A673 (cell line): ENCODE measurements around the gene KIAA0232. TPM values are rescaled to one million over a fixed set of nuclear protein-coding genes. Genes with fewer than 3 reads are reported as not detected.

Experiments used
- BruUV-seq: library from RNA; stranded (reverse); fragments of 400-500 nt; replicated peaks from 2 replicates; lab custom pipeline; 2021; lab: Mats Ljungman, UMichigan
- CTCF ChIA-PET: fragments of 300-600 bp; sonication (Branson Sonifier 250); formaldehyde crosslinking; loops from one replicate; lab custom pipeline; 2022; ENCODE audit warnings: antibody characterized with exemption; lab: Charles Lee
- POLR2A ChIA-PET: fragments of 300-600 bp; sonication (Branson Sonifier 250); formaldehyde crosslinking; loops from one replicate; lab custom pipeline; 2022; ENCODE audit warnings: antibody characterized with exemption; ENCODE audit not compliant: low non-redundant PET; lab: Charles Lee
- DNase-seq: peaks from one replicate; pipeline ENCODE4 v3.0.0-alpha.2; 2015; ENCODE audit warnings: low spot score
- H3K27ac ChIP-seq: fragments of 200-600 bp; sonication (generic); 2 replicates; pipeline ENCODE4 v1.5.1; 2016; ENCODE audit warnings: mixed run types, low read depth, mild to moderate bottlenecking, mixed read lengths, antibody characterized with exemption, low read length; ENCODE audit not compliant: poor library complexity, severe bottlenecking
- H3K27me3 ChIP-seq: fragments of 200-600 bp; sonication (generic); replicated peaks from 2 replicates; pipeline ENCODE4 v1.6.1; 2017; ENCODE audit warnings: mixed run types, low read depth, mild to moderate bottlenecking, mixed read lengths, antibody characterized with exemption, low read length; ENCODE audit not compliant: insufficient read depth, poor library complexity
- H3K36me3 ChIP-seq: fragments of 200-600 bp; sonication (generic); 2 replicates; pipeline ENCODE4 v1.6.1; 2016; ENCODE audit warnings: mixed run types, mild to moderate bottlenecking, mixed read lengths, antibody characterized with exemption, low read length; ENCODE audit not compliant: insufficient read depth, poor library complexity, severe bottlenecking
- H3K4me1 ChIP-seq: fragments of 200-600 bp; sonication (generic); 2 replicates; pipeline ENCODE4 v1.6.1; 2017; ENCODE audit warnings: mixed run types, mild to moderate bottlenecking, mixed read lengths, antibody characterized with exemption, low read length; ENCODE audit not compliant: insufficient read depth, poor library complexity, severe bottlenecking
- H3K4me3 ChIP-seq: fragments of 200-600 bp; sonication (generic); 2 replicates; pipeline ENCODE4 v1.5.1; 2016; ENCODE audit warnings: low read depth, mixed run types, mild to moderate bottlenecking, mixed read lengths, low read length; ENCODE audit not compliant: poor library complexity, severe bottlenecking
- H3K9me3 ChIP-seq: fragments of 200-600 bp; sonication (generic); 2 replicates; pipeline ENCODE4 v1.6.1; 2016; ENCODE audit warnings: mixed run types, low read depth, mild to moderate bottlenecking, mixed read lengths, antibody characterized with exemption, low read length; ENCODE audit not compliant: poor library complexity, severe bottlenecking
- CTCF ChIP-seq: fragments of 300-800, 200-600 bp; sonication (generic); conservative IDR thresholded peaks from 2 replicates; pipeline ENCODE4 v1.5.1; 2017; ENCODE audit warnings: low read depth, mild to moderate bottlenecking, antibody characterized with exemption, low read length, moderate library complexity, mixed read lengths
- EZH2 ChIP-seq: fragments of 200-600 bp; sonication (generic); IDR thresholded peaks from 2 replicates; pipeline ENCODE4 v1.6.1; 2017; ENCODE audit warnings: borderline replicate concordance, low read depth, mild to moderate bottlenecking, mixed read lengths, antibody characterized with exemption, low read length; ENCODE audit not compliant: poor library complexity, severe bottlenecking
- intact Hi-C: fragments of 100-400 bp; cut with micrococcal nuclease; formaldehyde crosslinking; loops from one replicate; pipeline ENCODE4 v1.10.0; 2022; ENCODE audit not compliant: unreplicated experiment
- total RNA-seq: library from RNA; stranded (reverse); gene quantifications from 2 replicates; pipeline ENCODE4 v1.2.3, GENCODE V29; 2021

KIAA0232 gene
- total RNA-seq, 1 experiment from 2014 or later = 30.2 TPM

GRCh38 chr4:6839579-6839978, 57.1 kb downstream of the KIAA0232 start:
- Histone ChIP-seq H3K27me3 (no peaks in the 10 kb centered on the region), H3K9me3 (no peaks in the 10 kb centered on the region), H3K4me3 (no peak overlapping the region), H3K36me3 (no peaks in the 10 kb centered on the region), H3K27ac (no peak overlapping the region), H3K4me1 (peaks cover 9% of the 10 kb centered on the region)
- DNase-seq = no peak
- ChIA-PET POLR2A (no interaction called here), CTCF (no interaction called here)
- no TSS peak for BruUV-seq
- intact Hi-C loops = no loop called here
- TF ChIP-seq CTCF (no peak), EZH2 (no peak)

GRCh38 chr4:6840062-6840976, 57.8 kb downstream of the KIAA0232 start:
- H3K4me1 ChIP-seq = peaks cover 9% of the 10 kb centered on the region
- no peaks in the 10 kb centered on the region for H3K27me3 ChIP-seq

GRCh38 chr4:6845027-6845426, 62.5 kb downstream of the KIAA0232 start:
- no peak for DNase-seq
- POLR2A ChIA-PET = no interaction called here
- H3K4me1 ChIP-seq = peaks cover 9% of the 10 kb centered on the region
- no peak overlapping the region for H3K4me3 ChIP-seq
- no peaks in the 10 kb centered on the region for H3K9me3 ChIP-seq
- no peak overlapping the region for H3K27ac ChIP-seq
- H3K27me3 ChIP-seq = no peaks in the 10 kb centered on the region
- BruUV-seq = no TSS peak
- TF ChIP-seq EZH2 (no peak), CTCF (no peak)
- peaks cover 14% of the 10 kb centered on the region for H3K36me3 ChIP-seq
- CTCF ChIA-PET = no interaction called here
- intact Hi-C loops = no loop called here

More at GRCh38 chr4:6840062-6840976, 57.8 kb downstream of the KIAA0232 start:
- Histone ChIP-seq H3K36me3 (no peaks in the 10 kb centered on the region), H3K9me3 (no peaks in the 10 kb centered on the region), H3K27ac (peak overlapping the region; percentile 6), H3K4me3 (no peak overlapping the region)
- ChIA-PET CTCF (no interaction called here), POLR2A (no interaction called here)
- DNase-seq = no peak
- BruUV-seq = no TSS peak
- intact Hi-C loops = no loop called here
- TF ChIP-seq CTCF = no peak
- no peak for TF ChIP-seq EZH2
